GM12878 (cell line): ENCODE measurements around the gene IMPACT. TPM values are rescaled to one million over a fixed set of nuclear protein-coding genes. Genes with fewer than 3 reads are reported as not detected.
A peak's percentile ranks its signal among the peaks of the same experiment; 100 is the strongest.

Source experiments
- ATAC-seq: fragments of 200-7000 bp; cut with Tn5 transposase; 3 replicates; pipeline ENCODE4 v1.9.1; 2020; ENCODE audit warnings: mild to moderate bottlenecking, moderate library complexity
- BruUV-seq: library from RNA; stranded (reverse); fragments of 400-500 nt; replicated peaks from 2 replicates; lab custom pipeline; 2021; lab: Mats Ljungman, UMichigan
- CTCF ChIA-PET: fragments of 300-600 bp; sonication (Branson Sonifier 250); formaldehyde crosslinking; extraction: SDS; loops from one replicate; lab custom pipeline; 2021; ENCODE audit warnings: inconsistent platforms; lab: Yijun Ruan, JAX
- POLR2A ChIA-PET: fragments of 350-600 bp; formaldehyde crosslinking; extraction: SDS; loops from one replicate; lab custom pipeline; 2021; ENCODE audit warnings: inconsistent platforms; lab: Charles Lee
- RAD21 ChIA-PET: fragments of 300-600 bp; sonication (Branson Sonifier 250); formaldehyde crosslinking; loops from one replicate; lab custom pipeline; 2023; ENCODE audit warnings: antibody characterized with exemption; ENCODE audit not compliant: unreplicated experiment; lab: Charles Lee
- SMC1A ChIA-PET: fragments of 300-600 bp; sonication (Branson Sonifier 250); formaldehyde crosslinking; loops from one replicate; lab custom pipeline; 2023; ENCODE audit not compliant: unreplicated experiment, uncharacterized antibody; lab: Charles Lee
- DNase-seq: peaks from one replicate; pipeline ENCODE4 v3.0.0-alpha.2; 2011; ENCODE audit warnings: low read depth, low spot score
- FAIRE-seq: peaks from 3 replicates; lab custom pipeline; 2011; peaks lifted over from hg19 to GRCh38; lab: Jason Lieb, UNC
- H2AFZ ChIP-seq: 2 replicates; pipeline ENCODE4 v1.6.0; 2011; ENCODE audit warnings: low read depth, low read length, control low read depth; ENCODE audit not compliant: control insufficient read depth
- H3K27ac ChIP-seq: 2 replicates; pipeline ENCODE4 v1.5.1; 2011; ENCODE audit warnings: control low read depth; ENCODE audit not compliant: control insufficient read depth, insufficient read depth
- H3K27me3 ChIP-seq, 2 experiments: replicated peaks in 1 of 2; 2 replicates each; pipeline versions ENCODE4 v1.6.0 to v1.6.1; 2011; ENCODE audit warnings: low read length in 1 of 2; ENCODE audit not compliant: control insufficient read depth in 2 of 2, insufficient read depth in 2 of 2
- H3K36me3 ChIP-seq, 2 experiments: 2 replicates each; pipeline ENCODE4 v1.5.1; 2011; ENCODE audit warnings: low read length in 1 of 2; ENCODE audit not compliant: control insufficient read depth in 2 of 2, insufficient read depth in 2 of 2
- H3K4me1 ChIP-seq: 2 replicates; pipeline ENCODE4 v1.6.1; 2011; ENCODE audit warnings: mild to moderate bottlenecking, low read length, moderate library complexity, mixed read lengths; ENCODE audit not compliant: control insufficient read depth, insufficient read depth
- H3K4me2 ChIP-seq: 2 replicates; pipeline ENCODE4 v1.6.0; 2011; ENCODE audit warnings: control low read depth; ENCODE audit not compliant: control insufficient read depth, insufficient read depth
- H3K4me3 ChIP-seq: fragments of 200-600 bp; sonication (generic); 2 replicates; pipeline ENCODE4 v1.5.1; 2016
- H3K79me2 ChIP-seq: 2 replicates; pipeline ENCODE4 v1.6.0; 2011; ENCODE audit warnings: low read length; ENCODE audit not compliant: control insufficient read depth, insufficient read depth
- H3K9ac ChIP-seq: 2 replicates; pipeline ENCODE4 v1.8.0; 2011; ENCODE audit warnings: low read length, control low read depth, mixed read lengths; ENCODE audit not compliant: control insufficient read depth, insufficient read depth
- H3K9me3 ChIP-seq: replicated peaks from 3 replicates; pipeline ENCODE4 v1.5.1; 2011; ENCODE audit warnings: mild to moderate bottlenecking, low read length; ENCODE audit not compliant: control insufficient read depth, insufficient read depth
- H4K20me1 ChIP-seq: 2 replicates; pipeline ENCODE4 v1.6.0; 2011; ENCODE audit not compliant: control insufficient read depth, insufficient read depth
- CTCF ChIP-seq, 3 experiments: IDR thresholded peaks in 2 of 3; conservative IDR thresholded peaks in 1 of 3; 2 replicates each; pipeline ENCODE4 v1.5.1; 2011; ENCODE audit warnings: low read depth in 3 of 3, low read length in 3 of 3, mild to moderate bottlenecking in 3 of 3, control low read depth in 2 of 3, moderate library complexity in 2 of 3, inconsistent platforms in 1 of 3, mixed read lengths in 1 of 3; ENCODE audit not compliant: control insufficient read depth in 2 of 3, insufficient read depth in 1 of 3; ENCODE audit errors: extremely low read depth in 1 of 3
- DPF2 ChIP-seq: fragments of 450-650 bp; IDR thresholded peaks from 2 replicates; pipeline ENCODE4 v1.6.1; 2017; ENCODE audit warnings: mild to moderate bottlenecking
- FOS ChIP-seq: IDR thresholded peaks from 3 replicates; pipeline ENCODE4 v1.6.1; 2011; ENCODE audit warnings: borderline replicate concordance; ENCODE audit not compliant: insufficient read length; ENCODE audit errors: extremely low read depth
- GABPA ChIP-seq: IDR thresholded peaks from 2 replicates; pipeline ENCODE4 v1.6.1; 2014; ENCODE audit warnings: antibody characterized with exemption, low read depth, mild to moderate bottlenecking, inconsistent platforms
- ZBTB4 ChIP-seq: fragments of 450-650 bp; formaldehyde crosslinking; IDR thresholded peaks from 2 replicates; pipeline ENCODE4 v1.4.0; 2022; ENCODE audit warnings: mild to moderate bottlenecking, moderate library complexity
- ZNF217 ChIP-seq: fragments of 450-650 bp; IDR thresholded peaks from 2 replicates; pipeline ENCODE4 v1.6.1; 2017; ENCODE audit warnings: antibody characterized with exemption, mild to moderate bottlenecking
- ZNF384 ChIP-seq: IDR thresholded peaks from 2 replicates; pipeline ENCODE4 v1.6.1; 2012; ENCODE audit warnings: low read depth, mild to moderate bottlenecking, low read length, improper control_type of control experiment, borderline replicate concordance
- WGBS: methylation state at CpG from one replicate; pipeline ENCODE4 v1.1.6; 2016; ENCODE audit warnings: low lambda C conversion rate; ENCODE audit not compliant: insufficient replicate concordance, insufficient coverage; ENCODE audit errors: missing lambda C conversion rate; 5-methylcytosine and 5-hydroxymethylcytosine counted together
- in situ Hi-C: fragments of 300-500 bp; cut with MboI; formaldehyde crosslinking; loops from 9 replicates; pipeline ENCODE4 v1.14.3; 2018; ENCODE audit warnings: mixed read lengths
- intact Hi-C: fragments of 100-400 bp; cut with micrococcal nuclease; formaldehyde crosslinking; loops from one replicate; pipeline ENCODE4 v1.14.2; 2022; ENCODE audit not compliant: unreplicated experiment
- polyA plus RNA-seq, 11 experiments: library from polyadenylated mRNA; depleted of rRNA in 4 of 11; unstranded in 6 of 11; stranded (reverse) in 5 of 11; fragments of >200 nt; fragmentation: Nextera tagmentation in 4 of 11; fragmentation: Illumina TruSeq in 1 of 11; extraction: Ambion mirVana in 4 of 11; extraction: Trizol in 1 of 11; gene quantifications; 1 replicate in 1 of 11; 2 replicates in 10 of 11; pipeline versions ENCODE4 v1.2.1 to v1.2.3, GENCODE V29; 2011 to 2016; ENCODE audit warnings: inconsistent platforms in 2 of 11, missing spikeins in 2 of 11, low read depth in 1 of 11
- total RNA-seq, 4 experiments: library from RNA; depleted of rRNA in 3 of 4; stranded (reverse); fragments of >200 nt in 3 of 4; fragmentation: Illumina TruSeq in 1 of 4; extraction: Trizol in 1 of 4; gene quantifications; 2 replicates each; pipeline versions ENCODE4 v1.2.1 to v1.2.3, GENCODE V29; 2013 to 2021

Gene IMPACT
- total and polyA plus RNA-seq, 10 of the 15 experiments (the other 5 are each of a cell fraction or from before 2014, with no cell fraction given), result 0.10 to 0.84 (median 0.53) TPM

GRCh38 chr18:24402209-24402785 is 24.2 kb upstream of the IMPACT start:
- H3K9me3 ChIP-seq, result no peaks in the 10 kb centered on the region
- TF ChIP-seq ZNF217, result no peak
- no peak for TF ChIP-seq FOS
- no peak for TF ChIP-seq ZBTB4 (CRISPR knock-in tag)
- TF ChIP-seq GABPA, result no peak
- TF ChIP-seq CTCF (IDR thresholded peaks at IDR 0.05 in 2 of 3, conservative IDR thresholded peaks at IDR 0.05 in 1 of 3; ENCODE audit: control insufficient read depth in 2 of 3, extremely low read depth in 1 of 3, insufficient read depth in 1 of 3, low read depth in 3 of 3, low read length in 3 of 3), result 0 out of 6 replicates have a peak, but pooled peaks of 2 of the 3 experiments have one; percentile 9 to 10
- TF ChIP-seq DPF2, result no peak
- TF ChIP-seq ZNF384, result no peak
- TF ChIP-seq, all 136 proteins: peak for 1
- in situ Hi-C loops (no loop called here), intact Hi-C loops (no loop called here)
- Histone ChIP-seq H2AFZ (no peak overlapping the region), H3K27ac (no peak overlapping the region), H3K27me3 (peaks cover 1 to 7% of the 10 kb centered on the region in 2 experiments; a peak in 2 of 4 replicates), H4K20me1 (no peaks in the 10 kb centered on the region), H3K79me2 (no peaks in the 10 kb centered on the region), H3K36me3 (no peaks in the 10 kb centered on the region), H3K4me3 (no peak overlapping the region), H3K9ac (no peak overlapping the region), H3K4me2 (no peak overlapping the region), H3K4me1 (0 out of 2 replicates have a peak, but pooled peaks cover 2% of the 10 kb centered on the region)
- ATAC-seq, result no peak
- ChIA-PET CTCF (no interaction called here), SMC1A (no interaction called here), POLR2A (no interaction called here), RAD21 (no interaction called here)
- no peak for DNase-seq
- FAIRE-seq, result no peak
- 39% methylated on average over 6 of the region's 6 CpGs for WGBS
- BruUV-seq, result no TSS peak
